Activated CD4-positive, alpha-beta T cell treated with anti-CD3 and anti-CD28 coated beads, Interleukin-2, amount 10 ng/mL, durations not matched to agents 7 days and 5 days (primary cell): ENCODE measurements around the gene DRC1. TPM values are rescaled to one million over a fixed set of nuclear protein-coding genes. Genes with fewer than 3 reads are reported as not detected.

ENCODE experiments used
- CTCF ChIA-PET: fragments of 350-600 bp; sonication (Branson Sonifier 250); formaldehyde crosslinking; loops from one replicate; lab custom pipeline; 2021; ENCODE audit warnings: antibody characterized with exemption; lab: Charles Lee
- POLR2A ChIA-PET: fragments of 350-600 bp; sonication (Branson Sonifier 250); formaldehyde crosslinking; loops from one replicate; lab custom pipeline; 2021; ENCODE audit warnings: antibody characterized with exemption; lab: Charles Lee
- DNase-seq: peaks from one replicate; pipeline ENCODE4 v3.0.0-alpha.2; 2020
- H3K27ac Mint-ChIP-seq: one replicate; pipeline ENCODE4 v1.8.0; 2021; ENCODE audit warnings: mild to moderate bottlenecking, moderate library complexity, mixed read lengths
- H3K27me3 Mint-ChIP-seq: one replicate; pipeline ENCODE4 v1.8.0; 2021; ENCODE audit warnings: mixed read lengths
- H3K36me3 Mint-ChIP-seq: one replicate; pipeline ENCODE4 v1.8.0; 2021; ENCODE audit warnings: low read depth, mixed read lengths
- H3K4me1 Mint-ChIP-seq: one replicate; pipeline ENCODE4 v1.8.0; 2021; ENCODE audit warnings: mixed read lengths
- H3K4me3 Mint-ChIP-seq: one replicate; pipeline ENCODE4 v1.8.0; 2021; ENCODE audit warnings: mild to moderate bottlenecking, moderate library complexity, mixed read lengths
- H3K9me3 Mint-ChIP-seq: one replicate; pipeline ENCODE4 v1.8.0; 2021; ENCODE audit warnings: mixed read lengths
- total RNA-seq, 2 experiments: library from RNA; stranded (reverse); gene quantifications; one replicate each; pipeline ENCODE4 v1.2.3, GENCODE V29; 2021

Gene DRC1
- total RNA-seq, 2 experiments from 2014 or later, result not detected

DNA sequence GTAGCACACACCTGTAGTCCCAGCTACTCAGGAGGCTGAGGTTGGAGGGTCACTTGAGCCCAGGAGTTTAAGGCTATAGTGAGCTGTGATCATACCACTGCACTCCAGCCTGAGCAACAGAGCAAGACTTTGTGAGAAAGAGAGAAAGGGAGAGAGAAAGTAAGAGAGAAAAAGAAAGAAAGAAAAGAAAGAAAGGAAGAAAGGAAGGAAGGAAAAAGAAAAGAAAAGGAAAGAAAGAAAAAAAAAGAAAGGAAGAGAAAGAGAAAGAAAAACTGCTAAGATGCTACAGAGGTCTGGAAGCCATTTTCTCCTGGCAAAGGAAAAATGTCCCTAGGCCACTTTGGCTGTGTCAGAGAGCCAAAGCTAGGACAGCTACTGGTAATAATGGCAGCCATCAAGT lies 30.6 kb downstream of the DRC1 start:
- no peak for DNase-seq
- Mint-ChIP-seq H3K4me1 (no peaks in the 10 kb centered on the region), H3K9me3 (no peaks in the 10 kb centered on the region), H3K27ac (no peak overlapping the region), H3K4me3 (no peak overlapping the region), H3K27me3 (peaks cover 11% of the 10 kb centered on the region), H3K36me3 (no peaks in the 10 kb centered on the region)
- ChIA-PET POLR2A (no interaction called here), CTCF (no interaction called here)

DNA sequence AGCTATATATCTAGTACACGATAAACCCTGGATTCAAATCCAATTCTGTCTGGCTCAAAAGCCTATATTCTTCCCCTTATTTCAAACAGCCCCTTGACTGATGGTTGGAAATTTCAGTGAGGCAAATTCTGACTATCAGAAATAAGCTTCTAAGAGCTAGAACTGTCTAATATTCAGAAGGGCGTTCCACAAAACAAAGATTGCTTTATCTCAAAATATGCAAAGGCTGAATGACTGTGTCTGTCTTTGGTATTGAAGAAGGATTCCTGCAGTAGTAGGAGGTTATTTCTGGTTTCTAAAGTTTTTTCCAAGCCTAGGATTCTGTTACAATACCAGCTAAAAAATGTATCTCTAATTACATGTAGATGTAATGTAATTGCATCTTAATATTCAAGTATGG lies 31.1 kb downstream of the DRC1 start:
- H3K4me1 Mint-ChIP-seq, result no peaks in the 10 kb centered on the region
- H3K4me3 Mint-ChIP-seq, result no peak overlapping the region
- H3K27ac Mint-ChIP-seq, result no peak overlapping the region
- no peak for DNase-seq
- POLR2A ChIA-PET, result no interaction called here
- CTCF ChIA-PET, result no interaction called here
- no peaks in the 10 kb centered on the region for H3K36me3 Mint-ChIP-seq
- H3K27me3 Mint-ChIP-seq, result peaks cover 11% of the 10 kb centered on the region
- no peaks in the 10 kb centered on the region for H3K9me3 Mint-ChIP-seq

- no peak for DNase-seq
- H3K4me1 Mint-ChIP-seq, result no peaks in the 10 kb centered on the region
- ChIA-PET CTCF (no interaction called here), POLR2A (no interaction called here)
- H3K27me3 Mint-ChIP-seq, result peaks cover 19% of the 10 kb centered on the region
- no peaks in the 10 kb centered on the region for H3K36me3 Mint-ChIP-seq
- no peak overlapping the region for H3K4me3 Mint-ChIP-seq
- no peak overlapping the region for H3K27ac Mint-ChIP-seq
- H3K9me3 Mint-ChIP-seq, result no peaks in the 10 kb centered on the region
Observed at GRCh38 chr2:26435106-26435505, 33.4 kb downstream of the DRC1 start.

- ChIA-PET POLR2A (no interaction called here), CTCF (no interaction called here)
- no peak overlapping the region for H3K4me3 Mint-ChIP-seq
- no peaks in the 10 kb centered on the region for H3K4me1 Mint-ChIP-seq
- no peak for DNase-seq
- no peaks in the 10 kb centered on the region for H3K9me3 Mint-ChIP-seq
- peaks cover 12% of the 10 kb centered on the region for H3K27me3 Mint-ChIP-seq
- no peak overlapping the region for H3K27ac Mint-ChIP-seq
- H3K36me3 Mint-ChIP-seq, result no peaks in the 10 kb centered on the region
Observed at GRCh38 chr2:26438526-26438925, 36.8 kb downstream of the DRC1 start.

GRCh38 chr2:26438926-26439325 lies 37.2 kb downstream of the DRC1 start:
- ChIA-PET CTCF (no interaction called here), POLR2A (no interaction called here)
- H3K36me3 Mint-ChIP-seq, result no peaks in the 10 kb centered on the region
- no peak overlapping the region for H3K27ac Mint-ChIP-seq
- H3K4me1 Mint-ChIP-seq, result no peaks in the 10 kb centered on the region
- peaks cover 10% of the 10 kb centered on the region for H3K27me3 Mint-ChIP-seq
- no peaks in the 10 kb centered on the region for H3K9me3 Mint-ChIP-seq
- DNase-seq, result no peak
- no peak overlapping the region for H3K4me3 Mint-ChIP-seq

DNA sequence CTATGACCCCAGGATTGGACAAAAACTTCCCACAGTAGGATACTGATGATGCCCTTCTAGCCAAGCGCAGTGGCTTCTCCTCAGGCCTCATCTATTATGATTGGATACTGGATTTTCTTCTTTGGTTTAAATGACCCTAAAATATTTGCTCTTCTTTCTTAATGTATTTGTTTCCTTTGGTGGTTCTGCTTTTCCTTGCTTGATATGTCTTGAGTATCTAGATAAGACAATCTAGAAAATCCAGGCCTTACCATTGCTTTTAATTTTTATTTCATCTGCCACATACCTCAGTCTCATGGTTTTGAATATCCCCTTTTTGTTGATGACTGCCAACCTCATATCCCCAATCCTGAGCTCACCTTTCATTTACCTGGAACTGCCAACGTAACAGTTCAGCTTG lies 40.6 kb downstream of the DRC1 start:
- Mint-ChIP-seq H3K36me3 (no peaks in the 10 kb centered on the region), H3K4me1 (no peaks in the 10 kb centered on the region), H3K4me3 (no peak overlapping the region), H3K27ac (no peak overlapping the region), H3K9me3 (no peaks in the 10 kb centered on the region), H3K27me3 (peaks cover 10% of the 10 kb centered on the region)
- ChIA-PET POLR2A (no interaction called here), CTCF (interaction anchor here (0.7 kb wide), 2 partner anchors 28 to 115 kb away, joined by 3 read pairs; no protein-coding TSS in a partner anchor)
- DNase-seq, result no peak

DNA sequence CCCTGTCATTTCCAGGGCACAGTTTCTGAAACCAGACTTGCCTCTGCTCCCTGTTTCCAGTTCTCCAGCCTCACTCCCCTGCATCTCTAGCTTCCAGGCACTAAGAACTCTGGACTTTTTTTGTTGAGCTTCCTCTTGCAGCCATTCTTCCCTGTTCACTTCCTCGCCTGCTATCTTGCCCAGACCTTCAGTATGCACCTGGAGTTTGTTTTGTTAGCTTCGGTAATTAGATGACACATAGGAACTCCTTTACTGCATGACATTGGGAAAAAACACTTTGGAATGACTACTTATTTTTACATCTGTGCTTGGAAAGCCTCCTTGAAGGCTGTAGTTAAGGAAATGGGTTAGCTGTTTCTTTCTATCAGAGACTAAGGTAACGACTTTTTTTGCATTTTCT lies 41.0 kb downstream of the DRC1 start:
- no peak overlapping the region for H3K4me3 Mint-ChIP-seq
- no peak for DNase-seq
- no peaks in the 10 kb centered on the region for H3K9me3 Mint-ChIP-seq
- H3K27me3 Mint-ChIP-seq, result peaks cover 10% of the 10 kb centered on the region
- ChIA-PET POLR2A (no interaction called here), CTCF (interaction anchor here (0.7 kb wide), 2 partner anchors 27 to 116 kb away, joined by 3 read pairs; no protein-coding TSS in a partner anchor)
- H3K27ac Mint-ChIP-seq, result no peak overlapping the region
- no peaks in the 10 kb centered on the region for H3K36me3 Mint-ChIP-seq
- H3K4me1 Mint-ChIP-seq, result no peaks in the 10 kb centered on the region

GRCh38 chr2:26444236-26444635 lies 42.5 kb downstream of the DRC1 start:
- Mint-ChIP-seq H3K27me3 (peaks cover 4% of the 10 kb centered on the region), H3K27ac (no peak overlapping the region), H3K4me3 (no peak overlapping the region), H3K36me3 (no peaks in the 10 kb centered on the region), H3K4me1 (no peaks in the 10 kb centered on the region), H3K9me3 (no peaks in the 10 kb centered on the region)
- ChIA-PET CTCF (interaction anchor here (0.5 to 1.7 kb wide), 2 partner anchors 13 to 156 kb away, joined by 3 to 5 read pairs; no protein-coding TSS in a partner anchor), POLR2A (no interaction called here)
- no peak for DNase-seq

- no peak for DNase-seq
- H3K27me3 Mint-ChIP-seq, result peaks cover 2% of the 10 kb centered on the region
- ChIA-PET POLR2A (no interaction called here), CTCF (no interaction called here)
- no peaks in the 10 kb centered on the region for H3K4me1 Mint-ChIP-seq
- H3K27ac Mint-ChIP-seq, result no peak overlapping the region
- H3K36me3 Mint-ChIP-seq, result no peaks in the 10 kb centered on the region
- no peaks in the 10 kb centered on the region for H3K9me3 Mint-ChIP-seq
- H3K4me3 Mint-ChIP-seq, result no peak overlapping the region
Observed at GRCh38 chr2:26448651-26449050, 46.9 kb downstream of the DRC1 start.

- H3K4me1 Mint-ChIP-seq, result no peaks in the 10 kb centered on the region
- no peaks in the 10 kb centered on the region for H3K36me3 Mint-ChIP-seq
- POLR2A ChIA-PET, result no interaction called here
- H3K4me3 Mint-ChIP-seq, result no peak overlapping the region
- H3K27ac Mint-ChIP-seq, result no peak overlapping the region
- H3K27me3 Mint-ChIP-seq, result peaks cover 2% of the 10 kb centered on the region
- CTCF ChIA-PET, result interaction anchor here (1.2 kb wide), 1 partner anchor 18 kb away, joined by 3 read pairs; no protein-coding TSS in a partner anchor
- H3K9me3 Mint-ChIP-seq, result no peaks in the 10 kb centered on the region
- DNase-seq, result no peak
Observed at GRCh38 chr2:26449278-26450030, 47.7 kb downstream of the DRC1 start.

DNA sequence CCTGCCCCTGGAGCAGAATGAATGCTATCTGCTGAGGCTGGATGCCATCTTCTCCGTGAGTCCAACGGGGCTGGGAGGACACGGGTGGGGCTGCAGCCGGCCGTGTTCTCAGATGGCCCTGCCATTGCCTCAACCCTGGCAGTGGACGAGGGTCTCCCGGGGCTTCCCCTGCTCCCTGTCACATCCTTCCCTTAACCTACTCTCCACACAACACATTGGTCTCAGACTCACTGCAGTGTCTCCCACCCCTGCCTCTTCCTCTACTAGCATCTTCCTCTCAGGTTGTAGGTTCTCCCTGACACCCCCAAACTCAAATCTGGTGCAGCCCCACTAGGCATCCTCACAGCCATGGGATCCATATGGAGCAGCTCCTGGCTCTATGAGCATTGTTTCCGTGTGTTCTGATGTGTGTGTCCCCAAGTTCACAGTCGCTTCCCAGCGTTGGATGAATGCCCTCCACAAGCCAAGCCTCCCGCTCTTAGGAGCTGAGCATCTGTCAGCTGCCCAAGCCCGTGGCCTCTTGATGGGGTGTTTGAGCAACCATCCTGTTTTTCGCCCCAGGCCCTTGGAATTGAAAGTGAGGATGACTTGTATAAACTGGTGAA lies 48.4 kb downstream of the DRC1 start:
- peaks cover 2% of the 10 kb centered on the region for H3K27me3 Mint-ChIP-seq
- no peak overlapping the region for H3K4me3 Mint-ChIP-seq
- DNase-seq, result no peak
- POLR2A ChIA-PET, result no interaction called here
- no peaks in the 10 kb centered on the region for H3K4me1 Mint-ChIP-seq
- H3K27ac Mint-ChIP-seq, result no peak overlapping the region
- H3K36me3 Mint-ChIP-seq, result no peaks in the 10 kb centered on the region
- H3K9me3 Mint-ChIP-seq, result no peaks in the 10 kb centered on the region
- CTCF ChIA-PET, result interaction anchor here (0.5 to 1.2 kb wide), 2 partner anchors 17 to 206 kb away, joined by 3 to 5 read pairs; no protein-coding TSS in a partner anchor

DNA sequence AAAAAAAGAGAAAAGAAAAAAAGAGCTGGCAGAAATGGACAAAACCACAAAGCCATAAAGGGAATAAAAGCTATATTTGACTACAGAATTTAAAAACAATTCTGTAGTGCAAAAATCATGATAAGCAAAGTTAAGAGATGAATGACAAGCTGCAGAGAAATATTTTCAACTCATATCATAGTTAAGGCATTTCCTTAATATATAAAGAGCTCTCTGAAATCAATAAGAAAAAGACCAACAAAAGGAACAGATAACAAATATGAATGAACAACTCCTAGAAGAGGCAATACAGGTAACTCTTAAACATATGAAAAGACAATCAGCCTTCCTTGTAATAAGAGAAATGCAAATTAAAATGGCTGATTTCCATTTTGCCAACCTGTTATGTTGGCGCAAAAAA lies 50.0 kb downstream of the DRC1 start:
- CTCF ChIA-PET, result interaction anchor here (0.5 to 1.2 kb wide), 3 partner anchors 28 to 866 kb away, joined by 3 to 4 read pairs (median 4); no protein-coding TSS in a partner anchor
- no peaks in the 10 kb centered on the region for H3K9me3 Mint-ChIP-seq
- H3K36me3 Mint-ChIP-seq, result no peaks in the 10 kb centered on the region
- no peak overlapping the region for H3K27ac Mint-ChIP-seq
- peaks cover 2% of the 10 kb centered on the region for H3K27me3 Mint-ChIP-seq
- H3K4me3 Mint-ChIP-seq, result no peak overlapping the region
- DNase-seq, result no peak
- POLR2A ChIA-PET, result no interaction called here
- H3K4me1 Mint-ChIP-seq, result no peaks in the 10 kb centered on the region
